ENCODE measurements around the gene ARHGEF40.

Gene ARHGEF40

GRCh38 chr14:21048638-21049037 lies 21.5 kb upstream of the ARHGEF40 start:
- no peak overlapping the region for H3K4me3 Mint-ChIP-seq
- H3K27me3 Mint-ChIP-seq = peaks cover 19% of the 10 kb centered on the region
- no peaks in the 10 kb centered on the region for H3K36me3 Mint-ChIP-seq (ENCODE audit: low read depth)
- H3K27ac Mint-ChIP-seq = no peak overlapping the region
- H3K4me1 Mint-ChIP-seq (ENCODE audit: low read depth) = peaks cover 7% of the 10 kb centered on the region
- no peaks in the 10 kb centered on the region for H3K9me3 Mint-ChIP-seq
- DNase-seq = no peak

GRCh38 chr14:21049271-21049673 lies 20.8 kb upstream of the ARHGEF40 start:
- H3K27ac Mint-ChIP-seq = no peak overlapping the region
- no peak for DNase-seq
- peaks cover 7% of the 10 kb centered on the region for H3K4me1 Mint-ChIP-seq (ENCODE audit: low read depth)
- H3K4me3 Mint-ChIP-seq = no peak overlapping the region
- H3K36me3 Mint-ChIP-seq (ENCODE audit: low read depth) = no peaks in the 10 kb centered on the region
- peaks cover 19% of the 10 kb centered on the region for H3K27me3 Mint-ChIP-seq
- no peaks in the 10 kb centered on the region for H3K9me3 Mint-ChIP-seq

- Mint-ChIP-seq H3K9me3 (no peaks in the 10 kb centered on the region), H3K27ac (no peak overlapping the region)
These were observed 19.5 kb upstream of the ARHGEF40 start for GRCh38 chr14:21050597-21050996.

GRCh38 chr14:21053184-21054122 lies 16.7 kb upstream of the ARHGEF40 start:
- Mint-ChIP-seq H3K27ac (no peak overlapping the region), H3K27me3 (peaks cover 11% of the 10 kb centered on the region), H3K36me3 (ENCODE audit: low read depth) (no peaks in the 10 kb centered on the region), H3K4me1 (ENCODE audit: low read depth) (peaks cover 3% of the 10 kb centered on the region), H3K9me3 (no peaks in the 10 kb centered on the region), H3K4me3 (no peak overlapping the region)
- no peak for DNase-seq

More at GRCh38 chr14:21050597-21050996, 19.5 kb upstream of the ARHGEF40 start:
- Mint-ChIP-seq H3K4me3 (no peak overlapping the region), H3K4me1 (ENCODE audit: low read depth) (peaks cover 3% of the 10 kb centered on the region), H3K36me3 (ENCODE audit: low read depth) (no peaks in the 10 kb centered on the region), H3K27me3 (peaks cover 16% of the 10 kb centered on the region)
- DNase-seq = no peak

- Mint-ChIP-seq H3K4me3 (no peak overlapping the region), H3K4me1 (ENCODE audit: low read depth) (peaks cover 3% of the 10 kb centered on the region), H3K9me3 (no peaks in the 10 kb centered on the region), H3K27me3 (peaks cover 9% of the 10 kb centered on the region), H3K27ac (no peak overlapping the region), H3K36me3 (ENCODE audit: low read depth) (no peaks in the 10 kb centered on the region)
- DNase-seq = no peak
These were observed 15.9 kb upstream of the ARHGEF40 start for GRCh38 chr14:21054123-21054767.

- no peak for DNase-seq
- Mint-ChIP-seq H3K27ac (no peak overlapping the region), H3K36me3 (ENCODE audit: low read depth) (no peaks in the 10 kb centered on the region), H3K4me1 (ENCODE audit: low read depth) (peaks cover 3% of the 10 kb centered on the region), H3K9me3 (no peaks in the 10 kb centered on the region), H3K4me3 (no peak overlapping the region), H3K27me3 (peaks cover 10% of the 10 kb centered on the region)
These were observed 15.3 kb upstream of the ARHGEF40 start for GRCh38 chr14:21054768-21055145.

- Mint-ChIP-seq H3K4me1 (ENCODE audit: low read depth) (peaks cover 3% of the 10 kb centered on the region), H3K4me3 (no peak overlapping the region), H3K36me3 (ENCODE audit: low read depth) (no peaks in the 10 kb centered on the region), H3K9me3 (no peaks in the 10 kb centered on the region), H3K27me3 (peaks cover 13% of the 10 kb centered on the region), H3K27ac (no peak overlapping the region)
- no peak for DNase-seq
These were observed 14.5 kb upstream of the ARHGEF40 start for GRCh38 chr14:21055432-21056117.

GRCh38 chr14:21056520-21057163 lies 13.5 kb upstream of the ARHGEF40 start:
- H3K4me1 Mint-ChIP-seq (ENCODE audit: low read depth) = peaks cover 3% of the 10 kb centered on the region
- DNase-seq = no peak
- no peak overlapping the region for H3K4me3 Mint-ChIP-seq

GRCh38 chr14:21057803-21058675 lies 12.1 kb upstream of the ARHGEF40 start, which contains the start of gene RNASE8:
RNASE8 (plus strand) TSS chr14:21057822; CDS start chr14:21057893, 71 bp downstream.
- H3K36me3 Mint-ChIP-seq (ENCODE audit: low read depth) = no peaks in the 10 kb centered on the region
- no peaks in the 10 kb centered on the region for H3K9me3 Mint-ChIP-seq
- H3K4me1 Mint-ChIP-seq (ENCODE audit: low read depth) = peaks cover 3% of the 10 kb centered on the region
- no peak for DNase-seq
- H3K27me3 Mint-ChIP-seq = peaks cover 19% of the 10 kb centered on the region
- no peak within 1 kb of the TSS for H3K4me3 Mint-ChIP-seq
- no peak within 1 kb of the TSS for H3K27ac Mint-ChIP-seq

More at GRCh38 chr14:21056520-21057163, 13.5 kb upstream of the ARHGEF40 start:
- no peaks in the 10 kb centered on the region for H3K9me3 Mint-ChIP-seq
- no peak overlapping the region for H3K27ac Mint-ChIP-seq
- H3K27me3 Mint-ChIP-seq = peaks cover 11% of the 10 kb centered on the region
- no peaks in the 10 kb centered on the region for H3K36me3 Mint-ChIP-seq (ENCODE audit: low read depth)

- Mint-ChIP-seq H3K9me3 (no peaks in the 10 kb centered on the region), H3K4me3 (no peak overlapping the region), H3K27me3 (peaks cover 28% of the 10 kb centered on the region), H3K4me1 (ENCODE audit: low read depth) (peaks cover 3% of the 10 kb centered on the region), H3K36me3 (ENCODE audit: low read depth) (no peaks in the 10 kb centered on the region), H3K27ac (no peak overlapping the region)
- no peak for DNase-seq
These were observed 11.2 kb upstream of the ARHGEF40 start for GRCh38 chr14:21058903-21059302.

GRCh38 chr14:21059842-21060613 lies 10.1 kb upstream of the ARHGEF40 start:
- H3K4me1 Mint-ChIP-seq (ENCODE audit: low read depth) = no peaks in the 10 kb centered on the region
- no peaks in the 10 kb centered on the region for H3K36me3 Mint-ChIP-seq (ENCODE audit: low read depth)
- no peak for DNase-seq
- no peaks in the 10 kb centered on the region for H3K9me3 Mint-ChIP-seq
- peaks cover 29% of the 10 kb centered on the region for H3K27me3 Mint-ChIP-seq
- no peak overlapping the region for H3K4me3 Mint-ChIP-seq
- no peak overlapping the region for H3K27ac Mint-ChIP-seq

- Mint-ChIP-seq H3K27me3 (peaks cover 35% of the 10 kb centered on the region), H3K4me3 (no peak overlapping the region), H3K9me3 (no peaks in the 10 kb centered on the region), H3K27ac (no peak overlapping the region), H3K4me1 (ENCODE audit: low read depth) (no peaks in the 10 kb centered on the region), H3K36me3 (ENCODE audit: low read depth) (no peaks in the 10 kb centered on the region)
- no peak for DNase-seq
These were observed 9.3 kb upstream of the ARHGEF40 start for GRCh38 chr14:21060614-21061346.
